ENCODE results near the gene TECPR2. TPM values are rescaled to one million over a fixed set of nuclear protein-coding genes. Genes with fewer than 3 reads are reported as not detected.

The TECPR2 gene
- total RNA-seq, 1 experiment from 2014 or later: 12.2 TPM

DNA sequence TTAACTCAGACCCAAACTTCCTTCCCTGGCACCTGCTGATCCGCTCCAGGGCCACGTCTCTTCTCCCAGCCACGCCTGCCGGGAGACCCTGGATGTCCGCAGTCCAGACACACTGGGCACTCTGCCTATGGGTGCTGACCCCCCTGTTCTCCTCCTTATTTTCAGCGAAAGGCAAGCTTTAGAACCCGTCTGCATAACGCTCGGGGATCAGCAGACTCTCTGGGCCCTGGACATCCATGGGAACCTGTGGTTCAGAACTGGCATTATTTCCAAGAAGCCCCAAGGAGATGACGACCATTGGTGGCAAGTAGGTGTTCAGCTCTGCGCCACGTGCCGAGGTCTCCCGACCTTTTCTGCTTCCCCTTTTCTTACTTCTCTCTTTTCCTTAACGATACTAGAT is 82.9 kb downstream of the TECPR2 start:
- H3K9me3 ChIP-seq (ENCODE audit: control insufficient read depth in 1 of 2, insufficient read depth in 1 of 2, low read depth in 1 of 2, low read length in 2 of 2): no peaks in the 10 kb centered on the region
- peaks cover 4 to 18% of the 10 kb centered on the region in 2 experiments; a peak in 2 of 4 replicates for H3K36me3 ChIP-seq (ENCODE audit: control insufficient read depth in 1 of 2, insufficient read depth in 2 of 2, low read length in 2 of 2)
- ChIA-PET RAD21 (ENCODE audit: low non-redundant PET in 1 of 2, low total read pairs in 2 of 2, uncharacterized antibody in 2 of 2, unreplicated experiment in 2 of 2) (no interaction called here), POLR2A (no interaction called here), CTCF (no interaction called here)
- H3K4me2 ChIP-seq (ENCODE audit: low read length): no peak overlapping the region
- no peak overlapping the region for H3K27ac ChIP-seq (ENCODE audit: low read depth, low read length)
- TF ChIP-seq YY1 (IDR thresholded peaks at IDR 0.05; ENCODE audit: extremely low read depth, insufficient replicate concordance, low read depth, low read length) (no peak), POLR2A (IDR thresholded peaks at IDR 0.05; ENCODE audit: borderline replicate concordance, extremely low read depth, insufficient read depth, insufficient read length) (no peak), ELF1 (IDR thresholded peaks at IDR 0.05; ENCODE audit: borderline replicate concordance, low read depth) (no peak), EZH2phosphoT487 (IDR thresholded peaks at IDR 0.05; ENCODE audit: borderline replicate concordance) (no peak), EGR1 (IDR thresholded peaks at IDR 0.05; ENCODE audit: low read depth) (no peak), CBX3 (IDR thresholded peaks at IDR 0.05; ENCODE audit: low read depth) (no peak), TCF7L2 (IDR thresholded peaks at IDR 0.05; ENCODE audit: borderline replicate concordance, extremely low read depth, insufficient read depth, insufficient read length) (no peak), SP1 (IDR thresholded peaks at IDR 0.05; ENCODE audit: low read depth) (no peak), SIN3A (IDR thresholded peaks at IDR 0.05; ENCODE audit: low read depth) (no peak), POLR2AphosphoS5 (IDR thresholded peaks at IDR 0.05; ENCODE audit: low read depth, low read length) (no peak), SRF (IDR thresholded peaks at IDR 0.05; ENCODE audit: low read depth) (no peak), FOSL1 (IDR thresholded peaks at IDR 0.05; ENCODE audit: low read depth) (no peak), ZNF274 (IDR thresholded peaks at IDR 0.05; ENCODE audit: low read depth, low read length) (no peak)
- TF ChIP-seq, protein P1, sequence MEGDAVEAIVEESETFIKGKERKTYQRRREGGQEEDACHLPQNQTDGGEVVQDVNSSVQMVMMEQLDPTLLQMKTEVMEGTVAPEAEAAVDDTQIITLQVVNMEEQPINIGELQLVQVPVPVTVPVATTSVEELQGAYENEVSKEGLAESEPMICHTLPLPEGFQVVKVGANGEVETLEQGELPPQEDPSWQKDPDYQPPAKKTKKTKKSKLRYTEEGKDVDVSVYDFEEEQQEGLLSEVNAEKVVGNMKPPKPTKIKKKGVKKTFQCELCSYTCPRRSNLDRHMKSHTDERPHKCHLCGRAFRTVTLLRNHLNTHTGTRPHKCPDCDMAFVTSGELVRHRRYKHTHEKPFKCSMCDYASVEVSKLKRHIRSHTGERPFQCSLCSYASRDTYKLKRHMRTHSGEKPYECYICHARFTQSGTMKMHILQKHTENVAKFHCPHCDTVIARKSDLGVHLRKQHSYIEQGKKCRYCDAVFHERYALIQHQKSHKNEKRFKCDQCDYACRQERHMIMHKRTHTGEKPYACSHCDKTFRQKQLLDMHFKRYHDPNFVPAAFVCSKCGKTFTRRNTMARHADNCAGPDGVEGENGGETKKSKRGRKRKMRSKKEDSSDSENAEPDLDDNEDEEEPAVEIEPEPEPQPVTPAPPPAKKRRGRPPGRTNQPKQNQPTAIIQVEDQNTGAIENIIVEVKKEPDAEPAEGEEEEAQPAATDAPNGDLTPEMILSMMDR (IDR thresholded peaks at IDR 0.05 in 2 of 3, conservative IDR thresholded peaks at IDR 0.05 in 1 of 3; ENCODE audit: borderline replicate concordance in 1 of 3, insufficient read depth in 1 of 3, low read depth in 2 of 3, low read length in 2 of 3): no peak
- TF ChIP-seq, protein P2, sequence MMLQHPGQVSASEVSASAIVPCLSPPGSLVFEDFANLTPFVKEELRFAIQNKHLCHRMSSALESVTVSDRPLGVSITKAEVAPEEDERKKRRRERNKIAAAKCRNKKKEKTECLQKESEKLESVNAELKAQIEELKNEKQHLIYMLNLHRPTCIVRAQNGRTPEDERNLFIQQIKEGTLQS (IDR thresholded peaks at IDR 0.05): no peak
- H3K27me3 ChIP-seq (ENCODE audit: insufficient read depth, low read length): no peaks in the 10 kb centered on the region
- H3K9ac ChIP-seq (ENCODE audit: low read length): no peak overlapping the region
- no peaks in the 10 kb centered on the region for H3K79me2 ChIP-seq (ENCODE audit: insufficient read depth, low read length)
- no peak overlapping the region for H2AFZ ChIP-seq (ENCODE audit: low read depth, low read length, poor library complexity, severe bottlenecking)
- intact Hi-C loops (cut with micrococcal nuclease): no loop called here
- DNase-seq (ENCODE audit: low read depth, low spot score): no peak
- no peaks in the 10 kb centered on the region for H3K9me2 ChIP-seq (ENCODE audit: insufficient read depth)
- H3K4me1 ChIP-seq (ENCODE audit: control insufficient read depth in 1 of 2, insufficient read depth in 2 of 2, low read length in 2 of 2): no peaks in the 10 kb centered on the region
- H3K4me3 ChIP-seq (replicated peaks in 1 of 2; ENCODE audit: low read depth in 1 of 2, low read length in 2 of 2): no peak overlapping the region
- BruUV-seq (replicated peaks): no TSS peak
- ATAC-seq: no peak
- no peaks in the 10 kb centered on the region for H4K20me1 ChIP-seq (ENCODE audit: insufficient read depth)
